GM18517 (cell line): ENCODE results near the gene SUFU.

Experiments used
- ATAC-seq: cut with Tn5 transposase; IDR thresholded peaks from one replicate; pipeline ENCODE4 v1.9.1; 2021; ENCODE audit warnings: mild to moderate bottlenecking, moderate library complexity; ENCODE audit not compliant: unreplicated experiment

The SUFU gene

DNA sequence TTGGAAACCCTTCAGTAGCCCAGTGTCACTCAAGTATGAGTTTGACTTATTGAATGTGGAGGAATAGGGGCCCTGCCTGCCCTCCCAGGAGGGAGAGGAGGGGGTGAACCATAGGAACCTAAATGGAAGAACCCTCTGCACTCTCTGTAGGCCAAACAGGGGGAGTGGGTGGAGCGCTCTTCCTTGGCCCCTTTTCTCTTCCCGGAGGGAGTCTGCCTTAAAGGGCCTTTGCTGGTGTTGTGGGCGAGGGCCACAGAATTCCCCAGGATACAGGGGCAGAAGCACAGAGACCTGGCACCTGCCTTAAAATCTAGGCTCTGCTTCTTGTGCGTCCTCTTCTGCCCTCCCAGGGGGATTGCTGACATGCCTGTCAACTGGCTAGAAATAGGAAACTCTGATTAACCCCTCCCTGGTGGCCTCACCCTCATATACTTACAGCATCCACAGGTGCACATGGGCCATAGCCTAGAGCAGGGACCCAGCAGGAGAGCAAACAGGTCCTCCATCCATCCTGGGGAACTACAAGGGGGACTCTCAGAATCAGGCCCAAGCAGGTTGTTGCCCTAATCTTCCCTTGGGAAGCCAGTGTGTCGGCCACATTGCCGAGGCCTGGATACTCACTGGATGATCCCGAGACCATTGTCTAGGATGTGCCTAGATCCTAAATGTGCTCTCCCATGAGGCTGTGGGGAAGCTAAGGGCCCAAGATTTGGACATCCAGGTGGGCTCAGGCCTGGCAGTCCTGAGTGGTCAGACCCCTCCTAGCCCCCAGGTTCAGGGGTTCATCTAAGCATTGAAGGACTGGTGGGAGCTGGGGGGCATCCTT, 143.9 kb downstream of the SUFU start:
- no peak for ATAC-seq

DNA sequence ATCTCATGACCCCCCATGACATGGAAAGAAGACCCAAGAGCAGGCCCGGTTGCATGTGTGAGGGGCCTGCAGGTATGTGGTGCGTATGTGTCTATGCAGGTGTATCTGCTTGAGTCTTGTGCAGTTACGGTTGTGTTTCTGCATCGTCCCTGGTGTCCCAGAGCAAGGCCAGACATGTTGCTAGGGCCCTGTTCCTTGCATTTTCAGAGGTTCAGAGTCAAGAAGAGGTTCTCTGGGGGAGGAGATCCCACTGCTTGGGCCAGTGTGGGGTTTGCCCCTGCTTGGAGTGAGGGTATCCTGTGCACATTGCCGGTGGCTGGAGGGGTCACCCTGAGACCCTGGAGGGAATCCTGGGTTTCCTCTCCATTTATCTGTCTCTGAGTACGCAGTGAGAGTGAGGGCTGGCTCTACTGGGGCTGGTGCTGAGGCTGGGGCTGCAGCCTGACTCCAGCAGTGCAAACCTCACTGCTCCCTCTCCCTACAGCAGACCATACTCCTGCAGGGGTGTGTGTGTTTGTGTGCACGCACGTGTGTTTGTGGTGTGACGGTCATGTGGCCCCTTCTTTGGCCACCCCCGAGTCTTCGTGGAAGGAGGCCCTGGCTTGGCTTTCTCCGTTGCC, 144.6 kb downstream of the SUFU start:
- no peak for ATAC-seq

DNA sequence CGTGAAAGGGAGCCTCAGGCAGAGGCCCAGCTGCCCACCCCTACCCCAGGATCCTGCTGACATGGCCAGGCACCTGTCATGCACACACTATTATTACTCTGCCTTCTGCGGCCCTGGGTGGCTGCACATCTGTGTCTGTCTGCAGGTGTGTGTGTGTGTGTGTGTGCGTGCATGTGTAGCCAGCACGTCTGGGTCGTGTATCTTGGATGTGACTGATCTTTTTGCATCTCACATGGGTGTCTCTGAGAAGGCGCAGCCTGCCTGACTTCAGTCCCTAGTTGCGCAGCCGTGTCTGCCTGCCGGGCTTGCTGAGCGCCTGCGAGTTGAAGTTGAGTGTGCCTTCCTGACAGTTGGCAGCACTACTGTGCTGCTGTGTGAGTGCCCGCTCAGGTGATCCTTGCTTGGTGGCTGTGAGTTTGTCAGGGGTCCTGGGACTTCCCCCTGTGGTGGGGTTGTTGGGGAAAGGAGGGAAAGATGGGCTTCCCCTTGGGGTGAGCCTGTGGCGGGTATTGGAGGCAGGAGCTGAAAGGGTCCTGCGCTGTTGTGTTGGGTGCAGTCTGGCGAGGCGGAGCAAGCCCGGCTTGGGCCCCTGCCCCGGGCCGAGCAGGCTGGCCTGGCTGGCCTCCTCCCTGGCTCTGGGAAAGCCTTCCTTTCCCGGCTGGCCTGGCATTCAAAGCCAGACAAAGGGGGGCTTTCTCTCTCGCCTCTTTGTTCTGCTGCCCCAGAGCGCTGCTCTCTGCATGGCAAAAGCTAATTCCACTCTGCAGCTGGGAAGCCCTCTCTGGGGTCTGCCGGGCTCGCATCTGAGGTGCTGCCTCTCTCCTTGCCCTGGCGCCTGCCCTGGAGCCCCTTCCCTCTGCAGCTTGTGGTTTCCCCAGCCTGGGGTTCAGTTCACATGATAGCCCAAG, 145.4 kb downstream of the SUFU start:
- no peak for ATAC-seq

DNA sequence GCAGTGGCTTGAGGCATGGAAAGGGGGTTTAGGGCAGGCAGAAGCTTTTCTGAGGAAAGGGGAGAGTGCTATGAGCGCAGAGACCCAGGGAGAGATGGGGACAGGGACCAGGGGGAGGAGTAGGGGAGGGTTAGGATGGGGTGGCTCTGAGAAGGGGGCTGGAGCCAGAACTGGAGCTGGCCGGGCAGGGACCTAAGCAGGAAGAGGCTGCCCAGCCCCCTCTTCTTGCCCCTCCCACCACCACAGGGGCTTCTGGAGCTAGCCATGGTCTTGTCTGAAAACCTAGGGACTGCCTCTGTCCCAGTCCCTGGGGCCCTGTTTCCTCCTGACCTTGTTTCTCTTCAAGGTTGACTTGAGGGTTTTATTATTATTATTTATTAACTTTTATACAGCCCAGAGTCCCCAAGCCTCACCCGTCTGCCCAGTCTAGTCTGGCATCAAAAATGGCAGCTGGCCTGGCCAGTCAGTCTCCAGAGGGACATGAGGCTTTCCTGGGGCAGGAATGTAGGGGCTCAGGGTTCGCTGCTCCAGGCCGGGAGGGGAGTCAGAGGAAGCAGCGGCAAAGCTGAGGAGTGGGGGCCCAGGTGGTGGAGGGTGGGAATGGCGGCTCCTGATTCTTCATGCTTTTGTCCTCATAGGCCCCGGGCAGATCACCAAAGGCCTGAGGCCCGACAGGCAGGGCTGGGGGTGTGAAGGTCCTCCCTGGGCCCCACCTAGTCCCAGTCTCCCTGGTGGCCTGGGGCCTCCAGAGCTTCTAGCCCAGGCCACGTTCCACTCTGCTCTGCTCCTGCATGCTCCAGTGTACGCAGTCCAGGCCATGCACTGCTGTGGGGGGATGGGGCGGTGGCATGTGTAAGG, 146.3 kb downstream of the SUFU start:
- ATAC-seq: no peak

GRCh38 chr10:102650655-102651454, 147.1 kb downstream of the SUFU start:
- no peak for ATAC-seq

- no peak for ATAC-seq
Measured at GRCh38 chr10:102651455-102652169, 147.8 kb downstream of the SUFU start.

- ATAC-seq: peak; percentile 39
Measured at GRCh38 chr10:102652170-102652916, 148.6 kb downstream of the SUFU start.

GRCh38 chr10:102653060-102653459, 149.3 kb downstream of the SUFU start:
- ATAC-seq: no peak

- ATAC-seq: no peak
Measured at GRCh38 chr10:102654566-102654965, 150.8 kb downstream of the SUFU start.

GRCh38 chr10:102654969-102655368, 151.2 kb downstream of the SUFU start:
- no peak for ATAC-seq

DNA sequence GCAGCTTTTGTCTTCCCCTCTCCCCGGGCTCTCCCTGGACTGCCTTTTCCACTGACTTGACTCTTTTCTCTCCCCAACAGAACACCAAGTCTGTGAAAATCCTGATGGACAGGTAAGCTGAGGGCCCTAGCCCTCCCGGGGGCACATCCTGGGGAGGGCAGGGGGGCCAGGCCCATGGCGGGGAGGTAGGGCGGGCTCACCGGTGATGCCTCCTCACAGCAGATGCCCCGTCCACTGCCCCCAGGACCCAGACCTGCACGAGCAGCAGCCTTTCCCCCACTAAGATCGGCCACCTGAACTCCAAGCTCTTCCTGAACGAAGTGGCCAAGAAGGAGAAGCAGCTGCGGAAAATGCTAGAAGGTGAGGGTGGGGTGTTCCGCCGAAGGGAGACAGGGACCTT, 152.3 kb downstream of the SUFU start:
- no peak for ATAC-seq

DNA sequence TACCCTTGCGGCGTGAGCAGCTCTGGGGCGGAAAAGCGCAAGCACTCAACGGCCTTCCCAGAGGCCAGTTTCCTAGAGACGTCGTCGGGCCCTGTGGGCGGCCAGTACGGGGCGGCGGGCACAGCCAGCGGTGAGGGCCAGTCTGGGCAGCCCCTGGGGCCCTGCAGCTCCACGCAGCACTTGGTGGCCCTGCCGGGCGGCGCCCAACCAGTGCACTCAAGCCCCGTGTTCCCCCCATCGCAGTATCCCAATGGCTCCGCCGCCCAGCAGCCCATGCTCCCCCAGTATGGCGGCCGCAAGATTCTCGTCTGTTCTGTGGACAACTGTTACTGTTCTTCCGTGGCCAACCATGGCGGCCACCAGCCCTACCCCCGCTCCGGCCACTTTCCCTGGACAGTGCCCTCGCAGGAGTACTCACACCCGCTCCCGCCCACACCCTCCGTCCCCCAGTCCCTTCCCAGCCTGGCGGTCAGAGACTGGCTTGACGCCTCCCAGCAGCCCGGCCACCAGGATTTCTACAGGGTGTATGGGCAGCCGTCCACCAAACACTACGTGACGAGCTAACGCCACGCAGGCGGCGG, 153.1 kb downstream of the SUFU start:
- ATAC-seq: no peak

DNA sequence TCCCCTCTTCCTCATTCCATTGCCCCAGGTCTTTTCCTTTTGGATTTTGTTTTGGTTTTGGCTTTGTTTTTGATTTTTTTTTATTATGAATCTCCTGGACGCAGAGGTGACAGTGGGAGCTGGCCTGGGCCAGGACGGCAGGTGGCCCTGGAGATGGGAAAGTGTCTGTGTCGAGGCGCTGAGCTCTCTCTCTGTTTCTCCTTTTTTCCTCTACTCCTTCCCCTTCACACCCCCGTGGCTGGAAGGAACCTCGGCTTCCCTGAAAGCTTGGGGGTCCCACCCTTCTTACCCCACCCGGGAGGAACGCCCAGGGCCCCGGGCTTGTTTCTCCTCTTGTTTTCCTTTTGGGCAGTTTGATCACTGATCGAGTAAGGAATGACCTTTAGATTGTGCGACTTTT, 153.7 kb downstream of the SUFU start:
- ATAC-seq: no peak

DNA sequence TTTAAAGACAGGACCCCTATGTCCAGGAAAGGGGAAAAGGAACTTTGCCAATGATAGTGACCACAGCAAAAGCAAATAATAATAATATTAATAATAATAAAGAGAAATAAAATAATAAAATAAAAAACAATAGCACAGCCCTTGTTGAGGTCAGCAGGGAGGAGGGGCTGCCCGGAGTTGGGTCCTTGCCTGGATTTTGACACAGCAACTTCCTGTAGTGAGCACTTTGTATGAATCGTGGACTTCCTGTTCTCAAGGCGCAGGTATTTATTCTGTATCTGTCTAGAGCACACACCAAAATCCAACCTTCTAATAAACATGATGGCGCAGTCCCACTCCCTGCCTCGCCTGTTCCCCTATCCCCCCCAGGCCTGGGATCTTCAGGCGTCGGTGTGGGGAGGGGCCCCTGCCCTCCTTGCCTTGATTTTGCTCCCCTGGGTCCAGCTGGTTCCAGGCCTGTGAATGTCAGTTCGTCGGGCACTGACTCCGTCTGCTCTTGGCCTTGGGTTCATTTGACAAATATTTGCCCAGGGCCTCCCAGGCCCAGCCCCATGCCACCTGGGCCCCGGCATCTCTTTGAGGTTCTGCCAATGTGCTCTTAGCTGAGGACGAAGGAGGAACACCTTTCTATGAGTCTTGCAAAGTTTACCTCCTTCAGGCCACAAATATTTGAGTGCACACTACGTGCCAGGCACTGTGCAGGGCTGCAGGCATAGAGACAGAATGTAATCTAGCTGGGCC, 154.4 kb downstream of the SUFU start:
- ATAC-seq: no peak

DNA sequence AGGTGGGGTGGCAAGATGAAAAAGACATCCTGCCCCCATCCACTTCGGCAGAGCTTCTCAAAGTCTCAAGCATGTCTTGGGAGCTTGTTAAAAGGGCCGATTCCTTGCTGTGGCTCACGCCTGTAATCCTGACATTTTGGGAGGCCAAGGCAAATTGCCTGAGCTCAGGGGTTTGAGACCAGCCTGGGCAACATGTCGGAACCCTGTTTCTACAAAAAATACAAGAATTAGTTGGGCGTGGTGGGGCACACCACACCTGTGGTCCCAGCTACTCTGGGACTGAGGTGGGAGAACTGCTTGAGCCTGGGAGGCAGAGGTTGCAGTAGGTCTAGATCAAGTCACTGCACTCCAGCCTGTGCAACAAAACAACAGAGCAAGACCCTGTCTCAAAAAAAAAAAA, 155.0 kb downstream of the SUFU start:
- no peak for ATAC-seq

- peak; percentile 81 for ATAC-seq
Measured at GRCh38 chr10:102660888-102661657, 157.3 kb downstream of the SUFU start.

DNA sequence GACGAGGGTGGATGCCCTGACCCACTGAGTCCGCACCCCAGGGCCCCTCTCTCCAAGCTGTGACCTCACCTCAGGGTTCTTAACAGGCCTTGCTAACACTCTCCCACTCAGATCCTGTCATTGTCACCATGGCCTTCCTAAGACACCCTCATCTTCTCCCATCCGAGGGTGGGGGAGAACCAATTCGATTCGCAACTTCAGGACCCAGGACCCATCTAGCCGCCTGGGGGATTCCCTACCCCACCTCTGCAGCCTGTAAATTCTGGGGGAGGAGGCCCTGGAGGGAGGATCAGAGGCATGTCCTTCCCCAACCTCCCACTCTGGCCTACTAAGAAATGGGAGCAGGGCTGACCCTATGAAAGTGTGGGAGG, 157.9 kb downstream of the SUFU start:
- ATAC-seq: peak; percentile 32
